DMS79 treated with DMSO at 0.1 percent for 48 hours (cell line): ENCODE measurements around the gene CRKL.
"Not testable (repeated sequence)": the region's sequence is repeated elsewhere in the genome, so short reads cannot be mapped to it uniquely, and the experiment has no call there.

Source experiments
- DNase-seq: peaks from one replicate; lab custom pipeline; 2025; lab: John Stamatoyannopoulos, UW

Gene CRKL

GRCh38 chr22:20966883-20967696 lies 49.9 kb downstream of the CRKL start, which contains the start of gene AIFM3:
AIFM3 (plus strand) TSS chr22:20967255; CDS start chr22:20967945, 690 bp downstream.
- no peak for DNase-seq

DNA sequence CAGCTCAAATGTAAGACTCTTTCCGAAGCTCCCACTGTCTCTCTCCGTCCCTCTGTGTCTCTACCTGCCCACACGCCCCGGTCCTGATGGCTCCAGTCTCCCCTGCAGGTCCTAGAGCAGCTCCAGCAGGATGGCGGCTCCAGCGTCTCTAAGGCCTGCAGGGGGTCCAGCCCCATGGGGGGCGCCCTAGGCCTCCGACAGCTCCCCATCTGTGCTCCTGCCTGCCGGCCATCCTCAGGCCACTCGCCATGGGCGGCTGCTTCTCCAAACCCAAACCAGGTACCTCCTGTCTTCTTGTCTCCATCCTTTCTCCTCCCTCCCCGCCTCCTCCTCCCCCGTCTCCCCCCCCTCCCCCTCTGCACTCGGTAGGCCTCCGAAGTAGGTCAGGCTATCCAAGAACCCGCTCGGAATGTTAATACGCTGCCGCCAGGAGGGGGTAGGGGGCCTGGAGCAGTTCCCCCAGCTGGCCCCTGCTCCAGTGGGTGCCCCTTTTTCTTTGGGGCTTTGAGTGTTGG lies 50.5 kb downstream of the CRKL start:
- DNase-seq, result no peak

GRCh38 chr22:20968281-20968977 lies 51.2 kb downstream of the CRKL start:
- DNase-seq, result no peak

DNA sequence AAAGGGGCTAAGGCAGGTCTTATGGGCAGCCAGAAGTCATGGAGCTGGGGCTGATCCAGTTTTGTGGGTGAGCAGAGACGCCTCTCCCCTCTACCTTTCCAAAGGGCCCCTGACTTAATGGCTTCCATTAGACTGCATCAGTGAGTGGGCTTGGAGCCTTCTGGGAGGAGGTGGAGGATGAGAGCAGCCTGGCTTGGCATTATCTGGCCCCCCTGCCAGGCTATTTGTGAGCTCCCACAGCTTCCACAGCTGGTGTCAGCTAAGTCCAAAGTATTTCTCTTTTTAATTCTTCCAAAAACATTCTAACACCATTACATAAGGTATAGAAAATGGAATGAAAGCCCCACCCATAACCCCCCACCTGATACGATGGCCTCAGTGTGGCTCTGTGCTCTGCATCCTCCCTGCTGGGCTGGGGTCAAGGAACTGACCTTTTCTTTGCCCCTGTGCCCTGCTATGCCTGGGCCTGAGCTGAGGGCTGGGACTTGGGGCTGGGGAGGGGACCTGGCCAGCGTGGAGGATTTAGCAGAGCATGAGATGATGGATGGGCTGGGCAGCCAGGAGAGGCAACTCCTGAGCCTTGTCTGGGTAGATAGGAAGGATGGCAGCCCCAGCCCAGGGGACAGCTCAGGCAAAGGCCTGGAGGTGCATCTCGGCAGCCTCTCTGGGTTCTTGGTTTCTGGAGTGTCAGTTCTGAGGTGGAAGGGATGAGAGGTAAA lies 53.9 kb downstream of the CRKL start:
- DNase-seq, result no peak

- DNase-seq, result not testable (repeated sequence)
These were observed 54.9 kb downstream of the CRKL start for GRCh38 chr22:20972014-20972694.

GRCh38 chr22:20972933-20973577 lies 55.8 kb downstream of the CRKL start:
- no peak for DNase-seq

GRCh38 chr22:20973634-20974286 lies 56.6 kb downstream of the CRKL start:
- DNase-seq, result no peak

DNA sequence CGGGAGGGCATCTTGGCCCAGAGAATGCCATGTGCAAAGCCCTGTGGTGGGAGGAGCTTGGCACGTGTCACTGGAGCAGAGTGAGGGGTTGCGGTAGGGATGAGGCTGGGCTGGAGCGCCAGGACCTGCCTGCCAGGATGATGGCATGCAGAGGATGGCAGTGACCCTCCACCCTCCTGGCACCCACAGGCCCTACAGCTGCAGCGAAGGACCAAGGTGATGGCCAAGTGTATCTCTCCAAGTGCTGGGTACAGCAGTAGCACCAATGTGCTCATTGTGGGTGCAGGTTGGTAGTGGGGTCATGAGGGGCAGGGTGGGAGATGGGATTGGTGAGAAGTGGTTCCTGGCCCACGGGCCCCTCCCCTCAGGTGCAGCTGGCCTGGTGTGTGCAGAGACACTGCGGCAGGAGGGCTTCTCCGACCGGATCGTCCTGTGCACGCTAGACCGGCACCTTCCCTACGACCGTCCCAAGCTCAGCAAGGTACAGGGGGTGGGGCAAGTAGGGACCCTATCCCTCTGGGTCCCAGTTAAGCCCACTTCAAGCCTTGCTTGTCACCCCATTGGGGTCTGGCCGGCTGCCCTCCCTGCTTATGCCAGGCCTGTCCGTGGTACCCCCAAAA lies 57.2 kb downstream of the CRKL start:
- DNase-seq, result no peak

- no peak for DNase-seq
These were observed 58.5 kb downstream of the CRKL start for GRCh38 chr22:20975541-20976290.

- DNase-seq, result no peak
These were observed 59.2 kb downstream of the CRKL start for GRCh38 chr22:20976291-20976877.

DNA sequence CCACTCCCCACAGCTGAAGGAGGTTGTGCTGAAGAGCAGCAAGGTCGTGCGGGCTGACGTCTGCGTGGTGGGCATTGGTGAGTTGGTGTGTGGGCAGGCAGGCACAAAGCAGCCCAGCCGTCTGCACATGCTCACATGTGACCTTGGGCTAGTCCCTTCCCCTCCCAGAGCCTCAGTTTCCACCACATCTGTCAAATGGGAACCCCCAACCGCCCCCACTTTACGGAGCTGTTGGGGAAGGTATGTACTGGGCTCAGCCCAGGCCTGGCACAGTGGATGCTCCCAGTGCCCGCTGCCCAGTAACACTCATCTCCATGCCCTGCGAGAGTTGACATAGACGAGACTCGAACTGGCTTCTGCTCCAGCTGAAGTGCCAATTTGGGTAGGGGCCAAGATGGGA lies 59.8 kb downstream of the CRKL start:
- no peak for DNase-seq

DNA sequence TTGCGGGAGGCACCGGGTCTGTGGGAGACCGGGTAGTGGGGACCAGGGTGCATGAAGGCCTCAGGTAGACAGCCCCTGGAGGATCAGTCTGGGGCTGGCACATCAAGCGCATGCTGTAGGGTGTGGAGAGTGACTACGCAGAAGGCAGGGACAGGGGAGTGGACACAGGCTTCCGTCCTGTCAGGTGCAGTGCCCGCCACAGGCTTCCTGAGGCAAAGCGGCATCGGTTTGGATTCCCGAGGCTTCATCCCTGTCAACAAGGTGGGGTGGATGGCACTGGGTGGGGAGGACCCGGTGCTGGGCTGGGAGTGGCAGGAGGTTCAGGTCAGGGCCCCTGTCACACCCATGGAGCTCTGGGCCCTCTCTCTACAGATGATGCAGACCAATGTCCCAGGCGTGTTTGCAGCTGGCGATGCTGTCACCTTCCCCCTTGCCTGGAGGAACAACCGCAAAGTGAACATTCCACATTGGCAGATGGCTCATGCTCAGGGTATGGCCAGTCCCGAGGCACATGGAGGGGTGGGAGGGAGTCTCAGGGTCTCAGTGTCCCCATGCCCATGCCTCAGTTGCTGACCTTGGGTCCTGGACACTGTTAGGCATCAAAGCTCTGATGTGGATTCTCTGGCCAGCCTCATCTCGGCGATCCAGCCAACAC lies 60.4 kb downstream of the CRKL start:
- no peak for DNase-seq

- DNase-seq, result no peak
These were observed 61.2 kb downstream of the CRKL start for GRCh38 chr22:20978419-20978818.

GRCh38 chr22:20979243-20979809 lies 62.1 kb downstream of the CRKL start:
- DNase-seq, result no peak

GRCh38 chr22:20979940-20980453 lies 62.8 kb downstream of the CRKL start:
- no peak for DNase-seq

GRCh38 chr22:20980523-20980922 lies 63.3 kb downstream of the CRKL start:
- DNase-seq, result no peak

- DNase-seq, result no peak
These were observed 63.9 kb downstream of the CRKL start for GRCh38 chr22:20980938-20981722.
